Gastrocnemius medialis (tissue), 4 donors: ENCODE data around the gene MYLK.

Experiments used
- CTCF ChIP-seq, 5 experiments: fragments of 450-650 bp in 3 of 5; fragments of 200-600 bp in 2 of 5; sonication (generic) in 2 of 5; IDR thresholded peaks in 4 of 5; conservative IDR thresholded peaks in 1 of 5; 1 replicate in 4 of 5; 2 replicates in 1 of 5; pipeline ENCODE4 v1.5.1; 2016 to 2019; ENCODE audit warnings: antibody characterized with exemption in 5 of 5, mild to moderate bottlenecking in 3 of 5, moderate library complexity in 3 of 5
- POLR2A ChIP-seq, 2 donors: fragments of 450-650 bp; IDR thresholded peaks; one replicate each; pipeline ENCODE4 v1.6.1; 2017; ENCODE audit warnings: antibody characterized with exemption in 2 of 2, mild to moderate bottlenecking in 2 of 2, moderate library complexity in 2 of 2

- TF ChIP-seq CTCF (IDR thresholded peaks at IDR 0.05 in 4 of 5, conservative IDR thresholded peaks at IDR 0.05 in 1 of 5) (no peak), POLR2A (IDR thresholded peaks at IDR 0.05) (no peak)
These were observed 249.7 kb downstream of the MYLK start for GRCh38 chr3:123634149-123635051.
